CD4-positive, alpha-beta T cell treated with Interleukin-15 for 1 hour (primary cell): ENCODE data around the gene ADA.
"Not testable (repeated sequence)": the region's sequence is repeated elsewhere in the genome, so short reads cannot be mapped to it uniquely, and the experiment has no call there.

Experiments used
- DNase-seq: peaks from one replicate; pipeline ENCODE4 v3.0.0-alpha.2; 2020

ADA gene

DNA sequence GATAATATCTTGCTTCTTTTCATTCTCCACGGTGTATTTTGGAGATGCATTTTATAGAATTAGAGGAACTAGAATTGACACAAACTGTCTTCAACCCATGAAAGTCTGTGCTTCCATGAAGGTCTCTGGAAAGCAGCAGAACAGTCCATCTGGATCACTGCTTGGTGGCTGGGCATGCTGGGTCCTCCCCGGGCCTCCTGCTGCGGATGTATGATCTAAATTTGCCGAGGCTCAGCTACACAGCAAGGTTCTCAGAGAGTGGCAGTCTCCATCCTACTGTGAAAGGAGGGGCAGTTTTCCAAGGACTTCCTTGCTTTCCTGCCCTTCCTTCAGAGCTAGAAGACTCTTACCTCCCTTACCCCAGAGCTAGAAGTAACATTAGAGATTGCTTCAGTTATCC lies 54.0 kb downstream of the ADA start:
- no peak for DNase-seq

DNA sequence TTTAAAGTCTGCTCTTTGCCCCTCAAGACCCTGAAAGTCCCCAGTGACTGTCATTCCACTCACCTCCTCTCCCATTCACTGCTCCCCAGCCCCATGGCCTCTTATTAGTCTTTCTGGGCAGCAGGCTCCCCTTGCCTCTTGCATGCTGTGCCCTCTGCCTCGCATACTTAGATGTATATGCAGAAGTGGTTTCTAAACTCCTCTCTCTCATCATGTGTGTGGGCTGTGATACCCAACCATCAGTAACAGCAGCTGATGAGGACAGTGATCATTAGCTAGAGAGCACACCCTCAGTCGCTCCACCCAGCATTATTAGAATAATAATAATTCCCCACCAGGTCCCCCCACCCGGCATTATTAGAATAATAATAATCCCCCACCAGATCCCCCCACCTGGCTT lies 54.6 kb downstream of the ADA start:
- DNase-seq = no peak

DNA sequence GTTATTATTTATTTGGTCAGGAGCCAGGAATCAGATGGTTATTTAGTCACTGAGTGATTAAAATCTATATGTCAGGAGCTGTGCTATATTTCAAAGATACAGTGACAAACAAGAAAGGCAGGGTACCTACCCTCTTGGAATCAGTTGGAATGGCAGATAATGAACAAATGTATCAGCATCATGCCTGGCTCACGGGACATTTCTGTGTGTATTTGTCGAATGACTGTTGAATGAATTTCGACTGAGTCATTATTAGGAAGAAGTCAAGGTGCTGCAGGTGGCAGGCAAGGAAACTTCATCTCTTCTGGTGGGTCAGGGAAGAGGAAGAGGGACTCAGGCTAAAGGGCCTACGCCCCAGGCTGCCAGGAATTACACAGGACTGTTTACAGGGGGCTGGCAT lies 55.5 kb downstream of the ADA start:
- DNase-seq = no peak

DNA sequence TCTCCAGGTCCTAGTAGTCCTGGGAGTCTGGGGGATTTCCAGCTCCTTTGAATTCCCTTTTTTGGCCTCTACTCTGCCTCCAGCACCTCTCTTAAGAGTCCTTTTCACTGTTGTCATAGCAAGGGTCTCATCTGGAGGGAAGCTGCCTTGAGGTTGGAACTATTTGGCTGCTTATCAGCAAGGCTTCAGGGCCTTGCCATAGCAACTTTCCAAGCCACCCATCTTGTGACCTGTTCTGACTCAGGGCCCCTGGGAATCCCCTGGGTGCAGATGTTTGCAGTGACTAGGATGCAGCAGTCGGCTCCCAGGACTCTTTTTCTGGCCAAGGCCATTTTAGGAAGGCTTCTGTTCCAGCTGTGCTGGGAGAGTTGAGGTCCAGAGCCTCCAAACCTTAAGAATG lies 56.8 kb downstream of the ADA start:
- peak; percentile 32 for DNase-seq

DNA sequence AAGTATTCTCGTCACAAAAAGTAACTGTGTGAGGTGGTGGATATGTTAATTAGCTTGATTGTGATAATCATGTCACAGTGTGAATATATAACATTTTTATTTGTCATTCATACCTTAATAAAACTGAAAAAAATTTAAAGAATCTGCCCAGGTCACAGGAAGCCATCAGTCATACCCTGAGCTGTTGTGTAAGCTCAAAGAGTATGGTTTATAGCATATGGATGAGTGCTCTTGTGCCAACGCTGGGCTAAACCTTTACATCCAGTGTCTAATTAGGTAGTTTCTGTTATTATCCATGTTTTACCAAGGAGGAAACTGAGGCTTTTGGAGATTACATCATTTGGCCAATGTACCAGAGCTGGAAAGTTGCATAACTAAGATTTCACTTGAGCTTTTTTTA lies 57.7 kb downstream of the ADA start:
- DNase-seq = no peak

DNA sequence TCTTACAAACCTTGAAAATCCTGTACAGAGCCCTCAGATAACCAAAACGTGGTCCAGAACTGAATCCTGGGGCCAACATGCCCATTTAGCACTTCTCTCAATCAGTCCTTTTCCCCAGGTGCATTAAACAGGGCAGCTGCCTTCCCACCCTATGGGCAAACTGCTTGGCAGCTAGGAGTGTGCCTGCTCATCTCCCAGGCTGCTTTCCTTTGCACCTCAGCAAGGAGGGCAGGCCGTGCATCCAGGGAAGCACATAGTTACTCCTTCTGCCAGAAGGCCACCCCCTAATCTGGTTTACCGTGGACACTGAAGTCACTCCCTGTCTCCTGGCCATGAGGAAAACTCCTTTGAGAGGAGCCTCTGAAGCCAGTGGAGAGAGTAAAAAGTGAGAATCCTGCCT lies 59.1 kb downstream of the ADA start:
- no peak for DNase-seq

DNA sequence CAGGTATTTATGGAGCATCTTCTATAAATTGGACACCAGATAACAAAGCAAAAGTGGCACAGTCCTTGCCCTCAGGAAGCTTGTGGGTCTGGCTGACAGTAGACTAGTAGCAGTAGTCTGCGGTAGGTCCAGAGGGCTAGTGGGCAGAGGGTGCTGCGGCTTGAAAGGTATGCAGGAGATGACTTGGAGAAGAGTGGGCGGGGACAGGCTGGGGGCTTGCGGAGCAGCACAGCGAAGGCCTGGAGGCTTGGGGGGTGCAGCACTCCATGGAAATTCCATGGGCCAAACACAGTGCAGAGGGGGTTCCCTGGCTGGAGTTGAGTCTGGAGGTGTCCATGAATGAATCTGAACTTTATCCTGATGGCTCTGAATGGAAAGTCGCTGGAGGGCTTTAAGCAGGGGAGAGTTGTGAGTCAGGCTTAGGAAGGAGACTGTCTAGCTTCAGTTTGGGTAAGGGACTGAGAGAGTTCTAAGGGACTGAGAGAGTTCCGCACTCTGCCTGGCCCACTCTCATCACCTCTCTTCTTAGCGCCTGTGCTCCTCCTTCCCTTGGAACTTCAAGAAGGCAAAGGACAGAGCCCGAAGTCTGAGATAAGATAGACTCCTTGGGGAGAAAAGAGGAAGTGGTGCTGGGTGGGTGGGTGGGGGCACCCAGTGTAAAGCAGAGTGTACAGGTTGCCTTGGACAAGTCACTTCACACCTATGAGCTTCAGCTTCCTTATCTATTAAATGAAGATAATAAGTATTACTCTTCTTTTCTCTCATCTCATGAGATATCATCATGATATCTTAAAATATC lies 60.3 kb downstream of the ADA start:
- DNase-seq = no peak

DNA sequence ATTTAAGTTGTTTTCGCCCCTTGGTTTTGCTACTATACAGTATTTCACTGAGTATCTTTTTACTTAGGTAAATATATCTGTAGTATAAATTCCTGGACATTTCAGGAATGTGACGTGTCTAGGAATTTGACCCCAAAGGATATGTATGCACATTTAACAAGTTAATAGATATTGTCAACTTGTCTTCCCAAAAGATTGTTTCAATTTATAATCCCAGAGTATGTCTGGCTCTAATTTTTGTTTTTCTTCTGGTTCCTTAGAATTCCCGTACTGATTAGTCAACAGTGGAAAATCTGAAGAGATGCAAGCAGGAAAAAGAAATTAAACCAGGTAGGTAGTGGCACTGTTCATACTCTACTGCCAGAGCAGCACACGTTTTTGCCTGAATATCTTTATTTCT lies 62.0 kb downstream of the ADA start:
- no peak for DNase-seq

DNA sequence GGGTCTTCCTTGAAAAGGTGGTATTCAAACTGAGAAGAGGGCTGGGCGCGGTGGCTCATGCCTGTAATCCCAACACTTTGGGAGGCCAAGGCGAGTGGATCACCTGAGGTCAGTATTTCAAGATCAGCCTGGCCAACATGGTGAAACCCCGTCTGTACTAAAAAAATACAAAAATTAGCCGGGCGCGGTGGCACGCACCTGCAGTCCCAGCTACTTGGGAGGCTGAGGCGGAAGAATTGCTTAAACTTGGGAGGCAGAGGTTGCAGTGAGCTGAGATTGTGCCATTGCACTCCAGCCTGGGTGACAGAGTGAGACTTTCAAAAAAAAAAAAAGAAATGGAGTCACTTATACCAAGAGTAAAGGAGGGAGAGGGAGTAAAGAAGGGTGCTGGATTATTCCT lies 63.2 kb downstream of the ADA start:
- not testable (repeated sequence) for DNase-seq

DNA sequence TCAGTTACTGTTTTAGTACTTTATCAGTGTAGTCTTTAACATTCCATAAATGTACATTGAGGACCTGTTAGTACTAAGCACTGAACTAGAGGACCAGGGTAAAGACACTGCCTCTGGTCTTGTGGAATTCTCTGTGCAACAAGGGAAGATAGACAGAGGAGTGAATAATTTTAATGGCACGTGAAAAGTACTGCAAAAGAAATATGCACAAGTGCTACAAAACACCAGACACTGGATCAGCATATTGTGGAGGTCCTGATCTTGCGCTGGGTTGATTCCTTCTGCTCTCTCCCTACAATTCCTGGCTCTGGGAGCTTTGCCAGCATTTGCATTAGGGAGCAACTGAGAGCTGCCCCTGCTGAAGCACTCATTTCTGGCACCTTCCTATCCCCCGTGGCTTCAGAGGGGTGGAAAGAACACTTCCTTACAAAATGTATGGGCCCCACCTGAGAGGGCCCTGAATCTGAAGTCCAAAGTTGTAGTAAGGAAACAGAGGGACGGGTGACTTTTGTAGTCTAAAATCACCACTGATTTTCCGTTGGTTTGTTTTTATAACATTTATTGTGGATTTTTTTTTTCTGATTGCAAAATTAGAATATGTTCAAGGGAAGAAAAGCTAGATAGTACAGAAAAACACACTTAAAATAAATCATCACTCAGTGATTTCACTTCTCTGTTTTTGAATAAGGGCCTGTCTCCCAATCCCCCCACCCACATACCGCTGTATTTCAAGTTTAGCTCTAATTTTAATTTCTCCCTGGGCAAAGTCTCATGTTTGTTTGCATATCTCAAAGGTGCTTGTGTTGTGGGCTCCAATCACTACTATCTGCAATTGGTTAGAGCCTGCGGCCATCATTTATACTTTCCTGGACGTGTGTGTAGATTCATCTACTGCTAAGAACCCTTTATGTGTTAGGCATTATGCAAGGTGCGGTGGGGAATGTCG lies 64.2 kb downstream of the ADA start:
- no peak for DNase-seq

DNA sequence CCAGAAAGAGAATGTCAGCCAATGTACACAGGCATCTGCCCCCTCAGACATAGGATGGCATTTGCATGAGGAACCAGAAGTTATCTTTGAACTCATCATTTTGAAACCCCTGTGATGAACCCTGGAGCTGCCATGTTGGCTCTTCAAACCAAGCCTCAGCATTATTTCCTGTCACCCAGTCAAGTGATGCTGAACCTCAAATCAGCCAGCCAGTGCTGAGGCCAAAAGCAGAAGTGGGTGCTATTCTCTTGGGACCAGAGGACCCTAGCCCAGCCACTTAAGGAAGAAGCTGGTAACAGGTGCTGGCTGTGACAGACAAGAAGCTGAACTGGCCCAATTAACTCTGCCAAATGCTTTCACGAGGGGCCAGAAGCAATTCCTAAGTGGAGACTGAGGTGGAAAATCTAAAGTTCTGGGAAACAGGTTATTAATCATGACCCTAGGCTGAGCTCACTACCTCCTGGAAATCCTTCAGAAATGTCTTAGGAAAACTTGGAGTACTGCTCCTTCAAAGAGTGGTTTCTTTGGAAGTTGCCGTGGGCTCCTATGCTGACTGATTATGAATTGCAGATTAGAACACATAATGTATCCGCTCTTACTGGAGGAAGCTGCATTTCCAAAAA lies 65.1 kb downstream of the ADA start:
- peak; percentile 87 for DNase-seq

DNA sequence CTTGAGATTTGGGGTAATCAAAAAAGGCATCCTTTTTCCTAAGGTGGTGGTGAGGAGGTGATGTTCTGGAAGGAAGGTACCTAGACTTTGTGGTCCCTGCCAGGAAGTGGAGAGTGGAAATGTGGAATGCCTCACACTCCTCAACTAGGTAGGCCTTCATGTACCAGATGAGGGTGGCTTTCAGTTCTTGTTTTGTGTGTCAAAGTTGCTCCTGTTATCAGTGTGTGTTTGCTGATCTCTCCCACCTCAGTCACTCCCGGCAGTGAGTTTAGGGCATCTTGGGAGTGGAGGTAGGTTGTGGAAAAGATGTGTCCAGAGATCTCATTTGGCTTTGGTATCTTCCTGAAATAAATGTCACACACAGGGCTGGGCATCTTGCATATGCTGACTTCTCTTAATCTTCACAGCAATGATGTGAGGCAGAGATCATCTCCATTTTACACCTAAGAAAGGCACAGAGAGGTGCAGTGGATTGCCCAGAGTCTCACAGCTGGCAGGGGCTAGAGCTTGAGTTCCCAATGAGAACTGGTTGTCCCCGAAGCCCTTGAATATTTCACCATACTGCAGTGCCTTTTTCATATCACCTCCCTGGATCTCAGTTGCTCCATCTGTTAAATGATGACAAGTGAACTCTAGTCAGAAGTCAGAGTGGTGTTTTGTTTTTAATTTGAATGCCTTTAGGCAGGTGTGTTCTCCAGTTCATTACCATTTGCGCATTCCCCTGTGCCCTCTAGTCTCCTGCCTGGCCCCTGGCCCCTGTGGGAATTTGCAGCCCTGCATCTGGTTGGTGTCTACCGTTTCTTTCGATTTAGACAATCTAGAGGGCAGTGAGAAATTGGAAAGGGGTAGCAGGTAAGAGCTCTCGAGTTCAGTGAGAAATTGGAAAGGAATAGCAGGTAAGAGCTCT lies 66.2 kb downstream of the ADA start:
- DNase-seq = no peak

DNA sequence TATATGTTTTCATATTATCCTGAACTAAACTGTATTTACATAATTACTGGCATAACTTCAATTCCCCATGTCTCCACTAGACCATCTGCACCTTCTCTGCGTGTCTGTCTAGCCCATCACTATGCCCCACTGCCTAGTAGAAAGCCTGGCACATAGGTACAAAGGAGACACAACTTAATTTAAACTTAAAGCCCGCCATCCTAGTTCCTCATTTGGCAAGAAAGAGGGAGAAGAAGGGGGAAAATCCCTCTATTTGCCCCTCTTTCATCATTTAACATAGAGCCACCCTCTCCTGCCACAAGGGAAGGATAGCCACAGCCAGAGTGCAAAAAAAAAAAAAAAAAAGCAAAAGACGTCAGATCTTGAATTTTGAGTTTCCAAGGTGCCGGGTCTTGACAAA lies 67.3 kb downstream of the ADA start:
- no peak for DNase-seq

DNA sequence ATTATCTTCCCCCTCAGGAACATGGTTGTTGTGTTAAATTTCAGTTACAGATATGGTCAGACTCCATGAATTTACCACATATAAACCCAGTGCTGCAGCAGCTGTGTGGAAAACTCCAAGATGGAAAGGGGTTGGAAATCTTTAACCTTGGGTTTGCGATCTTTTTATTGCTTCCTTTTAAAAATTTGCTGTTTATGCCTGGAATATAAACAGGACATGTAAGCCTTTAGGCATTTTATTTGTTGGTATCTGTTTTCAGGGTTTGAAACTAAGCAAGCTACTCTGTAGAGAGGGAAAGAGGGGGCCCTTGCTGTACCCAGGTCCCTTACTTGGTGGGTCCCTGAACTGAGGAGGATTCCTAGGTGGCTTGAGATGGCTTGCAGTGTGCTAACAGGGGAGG lies 68.3 kb downstream of the ADA start:
- no peak for DNase-seq

DNA sequence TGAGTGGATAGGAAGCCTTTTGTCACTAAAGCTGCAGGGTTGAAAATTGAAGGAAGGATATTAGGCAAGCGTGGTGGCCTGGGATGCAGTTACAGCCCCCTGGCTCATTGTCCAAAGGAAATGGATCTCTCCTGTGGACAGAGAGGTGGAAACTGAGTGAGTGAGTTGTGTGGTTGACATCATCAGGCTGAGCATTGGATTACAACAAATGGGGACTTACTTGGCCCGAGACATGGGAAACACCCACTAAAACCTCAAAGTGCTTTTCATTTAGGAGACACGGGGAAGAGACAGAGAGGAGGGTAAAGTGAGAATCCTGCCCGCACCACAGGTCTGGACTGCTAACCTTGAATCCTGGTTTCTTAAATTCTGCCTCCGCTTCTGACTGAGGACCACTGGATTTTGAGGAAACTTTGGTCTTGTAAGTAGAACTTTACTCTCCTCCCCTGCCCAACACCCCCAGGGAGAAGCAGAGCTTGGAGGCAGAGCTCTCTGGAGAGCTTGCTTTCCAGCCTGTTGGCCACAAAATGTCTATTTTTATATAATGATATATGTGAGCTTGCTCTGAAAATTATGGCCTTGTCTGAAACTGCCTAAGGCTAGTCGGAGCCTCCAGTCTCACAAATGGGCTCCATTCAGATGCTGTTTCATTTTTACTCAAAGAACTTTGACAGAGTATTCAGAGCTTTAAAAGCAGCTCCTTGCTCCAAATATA lies 69.0 kb downstream of the ADA start, which contains the start of gene PKIG:
Gene PKIG, plus strand, starts transcription at position 269 of the 715 bp plus-strand sequence. CDS start 31,978 bp downstream, outside the sequence.
- no peak for DNase-seq

DNA sequence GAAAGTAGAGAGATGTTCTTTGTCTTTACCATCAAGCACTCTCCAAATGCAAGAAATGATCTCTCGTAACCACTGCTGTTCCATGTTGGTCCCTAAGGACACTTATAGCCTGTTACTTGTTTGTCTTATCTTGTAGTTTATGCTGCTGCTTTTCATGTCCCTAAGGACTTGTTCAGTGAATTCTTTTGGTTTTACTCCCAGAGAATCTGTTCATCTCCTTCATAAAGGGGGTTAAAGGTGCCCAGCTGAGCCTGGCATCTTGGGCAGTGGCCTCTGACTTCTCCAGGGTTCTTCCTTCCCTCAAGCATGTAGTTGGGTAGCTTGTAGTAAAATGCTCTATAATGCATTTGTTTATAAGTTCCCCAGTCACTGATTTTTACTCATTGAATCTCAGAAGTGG lies 70.0 kb downstream of the ADA start:
- DNase-seq = no peak

DNA sequence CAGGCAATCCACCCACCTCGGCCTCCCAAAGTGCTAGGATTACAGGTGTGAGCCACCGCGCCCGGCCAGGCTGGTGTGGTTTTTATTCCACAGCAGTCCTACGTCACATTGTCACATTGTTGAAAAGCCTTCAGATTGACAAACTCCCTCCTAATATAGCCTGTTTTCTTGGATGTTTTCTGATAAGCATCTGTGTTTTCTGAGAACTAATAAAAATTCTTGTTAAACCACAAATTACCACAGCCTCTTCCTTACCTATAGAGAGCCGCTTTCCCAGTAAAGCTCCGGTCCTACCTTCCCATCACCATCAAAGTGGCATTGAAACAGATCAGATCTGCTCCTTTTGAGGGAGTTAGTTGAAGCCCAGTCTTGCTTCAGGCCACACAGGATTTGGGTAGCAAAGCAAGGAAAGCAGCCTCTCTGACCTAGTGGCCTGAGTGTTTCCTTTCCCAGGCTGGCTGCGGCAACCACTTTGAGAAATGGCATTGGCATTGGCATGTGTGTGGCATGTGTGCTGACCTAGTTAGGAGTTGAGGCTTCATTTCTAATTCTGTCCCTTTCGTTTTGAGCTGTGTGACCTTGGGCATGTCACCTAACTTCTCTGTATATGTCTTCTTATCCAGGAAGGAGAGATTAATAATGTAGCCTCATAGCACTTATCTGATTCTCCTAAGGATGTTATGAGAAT lies 70.8 kb downstream of the ADA start:
- no peak for DNase-seq

DNA sequence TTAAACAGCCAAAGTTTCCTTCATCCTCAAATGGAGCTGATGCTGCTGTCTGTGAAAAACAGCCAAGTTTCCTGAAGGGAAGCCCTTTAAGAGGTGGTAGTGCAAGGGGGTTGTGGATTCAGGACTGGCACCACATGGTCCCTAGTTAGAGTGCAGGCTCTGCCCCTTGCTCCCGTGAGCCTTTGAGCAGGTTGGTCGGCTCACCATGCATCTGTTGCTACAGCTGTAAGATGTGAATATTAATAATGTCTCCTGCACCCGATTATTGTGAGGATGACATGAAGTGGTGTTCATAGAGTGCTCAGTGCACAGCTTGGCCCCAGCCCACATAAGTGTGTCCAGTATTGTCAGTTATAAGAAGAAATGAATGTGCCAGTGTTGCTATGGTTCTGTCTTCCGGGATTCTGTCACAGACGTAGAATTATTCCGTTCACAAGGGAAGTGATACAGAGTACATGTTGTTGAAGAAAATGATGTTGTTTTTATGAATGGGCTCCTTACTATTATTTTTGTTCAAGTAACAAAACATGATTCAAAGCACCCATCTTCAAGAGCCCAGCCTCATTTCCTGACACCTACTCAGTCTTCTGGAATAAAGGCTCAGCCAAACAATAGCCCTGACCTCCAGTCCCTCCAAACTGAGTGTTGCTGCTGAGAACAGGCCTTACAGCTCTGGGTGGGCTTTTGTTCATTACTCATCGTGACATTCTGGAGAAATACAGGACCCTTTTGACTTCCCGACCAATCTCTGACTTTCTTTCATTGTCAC lies 72.0 kb downstream of the ADA start:
- no peak for DNase-seq

DNA sequence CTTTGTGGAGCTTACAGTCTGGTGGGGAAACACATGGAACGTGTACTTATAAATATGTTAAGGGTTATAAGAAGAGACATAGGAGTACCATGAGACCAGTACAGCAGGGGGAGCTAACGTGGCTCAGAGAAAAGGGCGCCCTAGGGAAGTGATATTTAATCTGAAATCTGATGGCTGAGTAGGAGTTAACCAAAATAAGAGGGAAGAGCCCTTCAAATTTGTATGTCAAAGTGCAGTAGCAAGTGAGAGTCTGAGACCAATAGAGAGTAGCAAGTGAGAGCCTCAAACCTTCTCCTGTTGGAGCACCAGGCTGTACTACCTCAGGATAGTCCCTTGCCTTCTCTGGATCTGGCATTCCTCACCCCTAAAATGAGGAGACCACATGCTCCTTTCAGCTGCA lies 75.2 kb downstream of the ADA start:
- DNase-seq = peak; percentile 42

DNA sequence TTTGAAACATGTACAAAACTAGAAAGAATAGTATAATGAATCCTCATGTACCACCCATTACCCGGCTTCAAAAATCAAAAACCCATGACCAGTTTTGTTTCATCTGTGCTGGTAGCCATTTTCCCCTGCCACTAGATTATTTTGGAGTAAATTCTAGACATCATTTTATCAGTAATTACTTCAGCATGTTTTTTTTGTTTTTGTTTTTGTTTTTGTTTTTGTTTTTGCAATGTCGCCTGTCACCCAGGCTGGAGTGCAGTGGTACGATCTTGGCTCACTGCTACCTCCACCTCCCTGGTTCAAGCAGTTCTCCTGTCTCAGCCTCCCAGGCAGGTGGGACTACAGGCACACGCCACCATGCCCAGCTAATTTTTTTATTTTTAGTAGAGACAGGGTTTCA lies 77.1 kb downstream of the ADA start:
- no peak for DNase-seq
